C4-2B (cell line): ENCODE results near the gene DNAJB8.

Experiments used
- ZFX ChIP-seq: fragments of 450-650 bp; IDR thresholded peaks from 2 replicates; pipeline ENCODE4 v1.6.1; 2017
- TF ChIP-seq, protein P1 (sequence below): fragments of 450-650 bp; conservative IDR thresholded peaks from 2 replicates; pipeline ENCODE4 v1.5.1; 2017; ENCODE audit warnings: mild to moderate bottlenecking

DNA sequence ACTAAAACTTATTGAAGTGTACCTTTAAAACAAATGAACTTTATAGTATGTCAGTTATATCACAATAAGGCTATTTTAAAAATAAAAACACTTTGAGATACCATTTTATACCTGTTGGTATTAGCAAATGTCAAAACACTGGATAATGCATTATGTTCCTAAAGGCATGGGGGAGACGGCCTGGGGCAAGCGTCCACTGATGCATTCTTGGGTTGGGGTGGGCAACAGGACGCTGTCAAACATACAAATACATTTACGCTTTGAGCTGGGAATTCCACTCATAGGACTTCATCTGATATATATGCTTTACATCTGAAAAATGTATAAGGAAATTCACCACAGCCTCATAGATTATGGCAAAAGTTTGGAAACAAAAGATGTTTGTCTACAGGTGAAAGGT, 33.9 kb upstream of the DNAJB8 start:
- TF ChIP-seq, protein P1, sequence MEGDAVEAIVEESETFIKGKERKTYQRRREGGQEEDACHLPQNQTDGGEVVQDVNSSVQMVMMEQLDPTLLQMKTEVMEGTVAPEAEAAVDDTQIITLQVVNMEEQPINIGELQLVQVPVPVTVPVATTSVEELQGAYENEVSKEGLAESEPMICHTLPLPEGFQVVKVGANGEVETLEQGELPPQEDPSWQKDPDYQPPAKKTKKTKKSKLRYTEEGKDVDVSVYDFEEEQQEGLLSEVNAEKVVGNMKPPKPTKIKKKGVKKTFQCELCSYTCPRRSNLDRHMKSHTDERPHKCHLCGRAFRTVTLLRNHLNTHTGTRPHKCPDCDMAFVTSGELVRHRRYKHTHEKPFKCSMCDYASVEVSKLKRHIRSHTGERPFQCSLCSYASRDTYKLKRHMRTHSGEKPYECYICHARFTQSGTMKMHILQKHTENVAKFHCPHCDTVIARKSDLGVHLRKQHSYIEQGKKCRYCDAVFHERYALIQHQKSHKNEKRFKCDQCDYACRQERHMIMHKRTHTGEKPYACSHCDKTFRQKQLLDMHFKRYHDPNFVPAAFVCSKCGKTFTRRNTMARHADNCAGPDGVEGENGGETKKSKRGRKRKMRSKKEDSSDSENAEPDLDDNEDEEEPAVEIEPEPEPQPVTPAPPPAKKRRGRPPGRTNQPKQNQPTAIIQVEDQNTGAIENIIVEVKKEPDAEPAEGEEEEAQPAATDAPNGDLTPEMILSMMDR = no peak
- no peak for TF ChIP-seq ZFX
